ENCODE data around the gene XXYLT1. TPM values are rescaled to one million over a fixed set of nuclear protein-coding genes. Genes with fewer than 3 reads are reported as not detected.
A peak's percentile ranks its signal among the peaks of the same experiment; 100 is the strongest.

The XXYLT1 gene
- total RNA-seq, 1 donor from 2014 or later: 8.9 TPM

DNA sequence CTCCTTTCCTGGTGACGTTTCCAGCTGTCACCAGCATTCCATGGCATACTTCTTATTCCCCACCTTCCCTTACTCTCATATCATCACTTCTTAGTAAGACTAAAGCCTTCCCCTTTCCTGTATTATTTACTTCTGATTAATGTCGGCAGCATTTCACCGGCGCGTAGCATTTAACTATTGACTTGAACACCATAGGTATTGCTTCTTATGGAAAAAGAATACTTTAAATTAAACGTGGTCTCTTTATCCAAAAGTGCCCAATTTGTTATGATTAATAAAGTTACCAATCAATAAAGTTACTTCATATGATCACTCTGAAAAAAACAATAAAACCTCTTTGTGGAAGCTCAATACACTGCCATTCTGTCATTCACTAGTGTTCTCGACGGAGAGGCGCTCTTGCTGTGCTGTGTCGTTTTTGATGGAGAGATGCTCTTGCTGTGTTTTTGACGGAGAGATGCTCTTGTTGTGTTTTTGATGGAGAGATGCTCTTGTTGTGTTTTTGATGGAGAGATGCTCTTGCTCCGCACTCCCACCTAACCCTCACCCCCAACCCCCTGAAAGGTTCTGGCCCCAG is 165.0 kb downstream of the XXYLT1 start:
- Histone ChIP-seq H3K9me3 (no peaks in the 10 kb centered on the region), H3K4me1 (peaks cover 32% of the 10 kb centered on the region), H3K4me3 (no peak overlapping the region), H3K36me3 (no peaks in the 10 kb centered on the region), H3K27me3 (ENCODE audit: low read depth) (no peaks in the 10 kb centered on the region), H3K27ac (no peak overlapping the region)
- intact Hi-C loops (cut with DNase I): loop anchor here (10.0 kb wide), 1 partner anchor 421 kb away; the partner anchor contains the start of gene FAM43A
- no peak for ATAC-seq
- TF ChIP-seq, protein P1, sequence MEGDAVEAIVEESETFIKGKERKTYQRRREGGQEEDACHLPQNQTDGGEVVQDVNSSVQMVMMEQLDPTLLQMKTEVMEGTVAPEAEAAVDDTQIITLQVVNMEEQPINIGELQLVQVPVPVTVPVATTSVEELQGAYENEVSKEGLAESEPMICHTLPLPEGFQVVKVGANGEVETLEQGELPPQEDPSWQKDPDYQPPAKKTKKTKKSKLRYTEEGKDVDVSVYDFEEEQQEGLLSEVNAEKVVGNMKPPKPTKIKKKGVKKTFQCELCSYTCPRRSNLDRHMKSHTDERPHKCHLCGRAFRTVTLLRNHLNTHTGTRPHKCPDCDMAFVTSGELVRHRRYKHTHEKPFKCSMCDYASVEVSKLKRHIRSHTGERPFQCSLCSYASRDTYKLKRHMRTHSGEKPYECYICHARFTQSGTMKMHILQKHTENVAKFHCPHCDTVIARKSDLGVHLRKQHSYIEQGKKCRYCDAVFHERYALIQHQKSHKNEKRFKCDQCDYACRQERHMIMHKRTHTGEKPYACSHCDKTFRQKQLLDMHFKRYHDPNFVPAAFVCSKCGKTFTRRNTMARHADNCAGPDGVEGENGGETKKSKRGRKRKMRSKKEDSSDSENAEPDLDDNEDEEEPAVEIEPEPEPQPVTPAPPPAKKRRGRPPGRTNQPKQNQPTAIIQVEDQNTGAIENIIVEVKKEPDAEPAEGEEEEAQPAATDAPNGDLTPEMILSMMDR (IDR thresholded peaks at IDR 0.05): no peak
- no peak for DNase-seq

- Histone ChIP-seq H3K9me3 (no peaks in the 10 kb centered on the region), H3K4me3 (no peak overlapping the region), H3K27ac (no peak overlapping the region), H3K4me1 (peaks cover 35% of the 10 kb centered on the region), H3K27me3 (ENCODE audit: low read depth) (no peaks in the 10 kb centered on the region), H3K36me3 (no peaks in the 10 kb centered on the region)
- TF ChIP-seq, protein P1 (IDR thresholded peaks at IDR 0.05): no peak
- DNase-seq (no peak), ATAC-seq (peak; percentile 52 to 86)
- intact Hi-C loops (cut with DNase I): loop anchor here (10.0 kb wide), 1 partner anchor 421 kb away; the partner anchor contains the start of gene FAM43A
Measured at GRCh38 chr3:195105389-195105788, 165.6 kb downstream of the XXYLT1 start.

- TF ChIP-seq, protein P1 (IDR thresholded peaks at IDR 0.05): no peak
- no peaks in the 10 kb centered on the region for H3K36me3 ChIP-seq
- H3K4me3 ChIP-seq: no peak overlapping the region
- no peak overlapping the region for H3K27ac ChIP-seq
- H3K9me3 ChIP-seq: no peaks in the 10 kb centered on the region
- no peaks in the 10 kb centered on the region for H3K27me3 ChIP-seq (ENCODE audit: low read depth)
- peaks cover 35% of the 10 kb centered on the region for H3K4me1 ChIP-seq
- intact Hi-C loops (cut with DNase I): loop anchor here (10.0 kb wide), 1 partner anchor 420 kb away; the partner anchor contains the start of gene FAM43A
- DNase-seq (no peak), ATAC-seq (no peak)
Measured at GRCh38 chr3:195104340-195104739, 166.6 kb downstream of the XXYLT1 start.

DNA sequence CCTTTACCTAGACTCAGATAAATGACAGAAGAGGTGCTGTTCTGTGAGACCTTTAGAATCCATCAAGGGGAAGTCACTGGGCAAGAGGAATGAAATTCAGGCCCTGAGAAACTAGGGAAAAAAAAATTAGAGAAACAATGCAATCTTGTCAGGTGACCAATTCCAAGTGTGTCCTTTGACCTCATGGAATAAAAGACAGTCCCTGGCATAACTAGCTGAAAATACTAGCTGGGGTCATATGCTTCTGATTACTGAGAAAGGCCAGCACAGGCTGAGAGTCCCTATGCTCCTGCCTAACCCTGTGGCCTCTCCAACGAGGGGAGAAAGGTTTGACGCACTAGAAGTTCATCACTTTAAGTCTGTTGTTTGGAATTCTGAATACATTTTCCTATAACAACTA is 167.3 kb downstream of the XXYLT1 start:
- H3K9me3 ChIP-seq: no peaks in the 10 kb centered on the region
- ATAC-seq (no peak), DNase-seq (no peak)
- intact Hi-C loops (cut with DNase I): loop anchor here (10.0 kb wide), 1 partner anchor 419 kb away; the partner anchor contains the start of gene FAM43A
- H3K36me3 ChIP-seq: no peaks in the 10 kb centered on the region
- H3K4me1 ChIP-seq: peaks cover 35% of the 10 kb centered on the region
- no peak overlapping the region for H3K4me3 ChIP-seq
- H3K27me3 ChIP-seq (ENCODE audit: low read depth): no peaks in the 10 kb centered on the region
- H3K27ac ChIP-seq: no peak overlapping the region
- TF ChIP-seq, protein P1 (IDR thresholded peaks at IDR 0.05): no peak

DNA sequence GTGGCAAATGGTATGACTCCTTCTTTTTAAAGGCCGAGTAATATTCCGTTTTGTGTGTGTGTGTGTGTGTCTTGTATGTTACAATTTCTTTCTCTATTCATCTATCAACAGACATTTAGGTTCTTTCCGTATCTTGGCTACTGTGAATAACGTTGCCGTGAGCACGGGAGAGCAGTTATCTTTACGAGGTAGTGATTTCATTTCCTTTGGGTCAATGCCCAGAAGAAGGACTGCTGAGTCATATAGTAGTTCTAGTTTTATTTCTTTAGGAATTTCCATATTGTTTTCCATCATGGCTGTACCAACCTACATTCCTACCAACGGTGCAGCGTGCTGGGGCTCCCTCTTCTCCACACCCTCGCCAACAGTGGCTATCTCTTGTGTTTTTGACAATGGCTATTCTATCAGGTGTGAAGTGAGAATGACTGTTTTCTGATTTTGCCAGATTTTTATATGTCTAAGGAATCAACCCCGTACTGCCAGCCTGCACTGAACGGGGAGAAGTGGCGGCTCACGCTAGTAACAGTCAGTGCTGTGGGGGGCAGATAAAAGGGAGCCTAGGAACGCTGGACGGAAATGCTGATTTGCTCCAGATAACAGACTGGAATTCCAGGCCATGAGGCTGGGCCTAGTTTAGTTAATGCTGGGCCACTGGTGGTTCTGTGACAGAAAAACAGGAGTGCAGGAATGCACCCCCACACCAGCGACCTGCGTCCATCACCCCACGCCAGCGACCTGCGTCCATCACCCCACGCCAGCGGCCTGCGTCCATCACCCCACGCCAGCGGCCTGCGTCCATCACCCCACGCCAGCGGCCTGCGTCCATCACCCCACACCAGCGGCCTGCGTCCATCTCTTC is 168.1 kb downstream of the XXYLT1 start:
- no peaks in the 10 kb centered on the region for H3K9me3 ChIP-seq
- ATAC-seq: no peak
- no peaks in the 10 kb centered on the region for H3K36me3 ChIP-seq
- intact Hi-C loops (cut with DNase I): loop anchor here (10.0 kb wide), 1 partner anchor 418 kb away; the partner anchor contains the start of gene FAM43A
- H3K4me1 ChIP-seq: peaks cover 35% of the 10 kb centered on the region
- no peak for DNase-seq
- H3K27ac ChIP-seq: no peak overlapping the region
- TF ChIP-seq, protein P1 (IDR thresholded peaks at IDR 0.05): no peak
- no peak overlapping the region for H3K4me3 ChIP-seq
- no peaks in the 10 kb centered on the region for H3K27me3 ChIP-seq (ENCODE audit: low read depth)
